Right ventricle myocardium inferior (tissue), 1 donor: ENCODE measurements around the gene WFS1. TPM values are rescaled to one million over a fixed set of nuclear protein-coding genes. Genes with fewer than 3 reads are reported as not detected.

Experiments used
- ATAC-seq: fragments of 200-7000 bp; cut with Tn5 transposase; one replicate; pipeline ENCODE4 v1.9.1; 2020; ENCODE audit warnings: mild to moderate bottlenecking, moderate library complexity
- DNase-seq: peaks from one replicate; pipeline ENCODE4 v3.0.0; 2021; ENCODE audit errors: missing footprints
- intact Hi-C: fragments of 100-400 bp; cut with DNase I; formaldehyde crosslinking; loops from one replicate; pipeline ENCODE4 v1.11.0; 2022
- total RNA-seq: library from RNA; stranded (reverse); fragmentation: NEBNext Ultra II Directional; extraction: Animal tissue kit (Norgen Biotek cat#: 25700); gene quantifications from one replicate; pipeline ENCODE4 v1.2.1, GENCODE V29; 2021
- donor health status: DM: no; HTN: yes; CAD: no; lungs with severe emphysema.

Gene WFS1
- total RNA-seq, 1 donor from 2014 or later: 88.4 TPM

GRCh38 chr4:6253961-6254360, 15.7 kb upstream of the WFS1 start:
- intact Hi-C loops: no loop called here
- ATAC-seq (no peak), DNase-seq (no peak)

- intact Hi-C loops: no loop called here
- DNase-seq (no peak), ATAC-seq (no peak)
Observed at GRCh38 chr4:6256141-6256540, 13.5 kb upstream of the WFS1 start.

- intact Hi-C loops: no loop called here
- ATAC-seq (no peak), DNase-seq (no peak)
Observed at GRCh38 chr4:6257247-6258025, 12.2 kb upstream of the WFS1 start.

- intact Hi-C loops: no loop called here
- DNase-seq: no peak
- no peak for ATAC-seq
Observed at GRCh38 chr4:6258026-6258360, 11.7 kb upstream of the WFS1 start.

- ATAC-seq (no peak), DNase-seq (no peak)
- intact Hi-C loops: no loop called here
Observed at GRCh38 chr4:6258741-6259140, 10.9 kb upstream of the WFS1 start.

GRCh38 chr4:6259886-6260285, 9.8 kb upstream of the WFS1 start:
- intact Hi-C loops: no loop called here
- no peak for DNase-seq
- no peak for ATAC-seq

- ATAC-seq: no peak
- no peak for DNase-seq
- intact Hi-C loops: no loop called here
Observed at GRCh38 chr4:6262176-6262575, 7.5 kb upstream of the WFS1 start.

GRCh38 chr4:6262847-6263487, 6.7 kb upstream of the WFS1 start:
- intact Hi-C loops: no loop called here
- no peak for ATAC-seq
- DNase-seq: no peak

GRCh38 chr4:6263526-6264224, 6.0 kb upstream of the WFS1 start:
- ATAC-seq: no peak
- intact Hi-C loops: loop anchor here (1.0 kb wide), 1 partner anchor 64 kb away; no protein-coding TSS in a partner anchor
- no peak for DNase-seq

- intact Hi-C loops: loop anchor here (1.0 kb wide), 1 partner anchor 63 kb away; no protein-coding TSS in a partner anchor
- peak; percentile 40 for ATAC-seq
- DNase-seq: no peak
Observed at GRCh38 chr4:6264225-6264540, 5.5 kb upstream of the WFS1 start.

- DNase-seq (no peak), ATAC-seq (no peak)
- intact Hi-C loops: no loop called here
Observed at GRCh38 chr4:6265546-6265945, 4.1 kb upstream of the WFS1 start.

GRCh38 chr4:6267573-6267972, 2.1 kb upstream of the WFS1 start:
- DNase-seq (no peak), ATAC-seq (no peak)
- intact Hi-C loops: no loop called here

- ATAC-seq: no peak
- DNase-seq: no peak
Observed at GRCh38 chr4:6268650-6269615, 717 bp upstream of the WFS1 start.

GRCh38 chr4:6270636-6271121, 1.0 kb downstream of the WFS1 start:
- ATAC-seq (no peak), DNase-seq (no peak)
- intact Hi-C loops: loop anchor here (5.0 to 10.0 kb wide), 2 partner anchors 37 to 794 kb away; partner anchors contain the start of gene GRPEL1

More at GRCh38 chr4:6268650-6269615, 717 bp upstream of the WFS1 start:
- intact Hi-C loops: no loop called here

- intact Hi-C loops: loop anchor here (5.0 to 10.0 kb wide), 2 partner anchors 36 to 794 kb away; partner anchors contain the start of gene GRPEL1
- ATAC-seq: no peak
Observed at GRCh38 chr4:6271206-6271605, 1.6 kb downstream of the WFS1 start.

GRCh38 chr4:6271701-6272465, 2.2 kb downstream of the WFS1 start:
- intact Hi-C loops: loop anchor here (5.0 to 10.0 kb wide), 2 partner anchors 35 to 793 kb away; partner anchors contain the start of gene GRPEL1
- ATAC-seq (peak; percentile 21), DNase-seq (peak; percentile 61)

More at GRCh38 chr4:6271206-6271605, 1.6 kb downstream of the WFS1 start:
- no peak for DNase-seq

GRCh38 chr4:6272863-6273660, 3.4 kb downstream of the WFS1 start:
- intact Hi-C loops: loop anchor here (5.0 to 10.0 kb wide), 2 partner anchors 34 to 792 kb away; partner anchors contain the start of gene GRPEL1
- no peak for ATAC-seq
- DNase-seq: no peak
